H4 (cell line): ENCODE measurements around the gene PRKRA. TPM values are rescaled to one million over a fixed set of nuclear protein-coding genes. Genes with fewer than 3 reads are reported as not detected.
A peak's percentile ranks its signal among the peaks of the same experiment; 100 is the strongest.
"Not testable (repeated sequence)": the region's sequence is repeated elsewhere in the genome, so short reads cannot be mapped to it uniquely, and the experiment has no call there.

Source experiments
- DNase-seq: peaks from one replicate; pipeline ENCODE4 v3.0.0-alpha.2; 2015; ENCODE audit warnings: low spot score
- total RNA-seq: library from RNA; depleted of rRNA; stranded (reverse); fragments of >200 nt; shearing (Covaris generic); gene quantifications from 2 replicates; pipeline ENCODE4 v1.2.3, GENCODE V29; 2014

The PRKRA gene
- total RNA-seq, 1 experiment from 2014 or later: 53.5 TPM

- DNase-seq: peak; percentile 95
Observed at GRCh38 chr2:178414266-178415247, 36.4 kb downstream of the PRKRA start.

DNA sequence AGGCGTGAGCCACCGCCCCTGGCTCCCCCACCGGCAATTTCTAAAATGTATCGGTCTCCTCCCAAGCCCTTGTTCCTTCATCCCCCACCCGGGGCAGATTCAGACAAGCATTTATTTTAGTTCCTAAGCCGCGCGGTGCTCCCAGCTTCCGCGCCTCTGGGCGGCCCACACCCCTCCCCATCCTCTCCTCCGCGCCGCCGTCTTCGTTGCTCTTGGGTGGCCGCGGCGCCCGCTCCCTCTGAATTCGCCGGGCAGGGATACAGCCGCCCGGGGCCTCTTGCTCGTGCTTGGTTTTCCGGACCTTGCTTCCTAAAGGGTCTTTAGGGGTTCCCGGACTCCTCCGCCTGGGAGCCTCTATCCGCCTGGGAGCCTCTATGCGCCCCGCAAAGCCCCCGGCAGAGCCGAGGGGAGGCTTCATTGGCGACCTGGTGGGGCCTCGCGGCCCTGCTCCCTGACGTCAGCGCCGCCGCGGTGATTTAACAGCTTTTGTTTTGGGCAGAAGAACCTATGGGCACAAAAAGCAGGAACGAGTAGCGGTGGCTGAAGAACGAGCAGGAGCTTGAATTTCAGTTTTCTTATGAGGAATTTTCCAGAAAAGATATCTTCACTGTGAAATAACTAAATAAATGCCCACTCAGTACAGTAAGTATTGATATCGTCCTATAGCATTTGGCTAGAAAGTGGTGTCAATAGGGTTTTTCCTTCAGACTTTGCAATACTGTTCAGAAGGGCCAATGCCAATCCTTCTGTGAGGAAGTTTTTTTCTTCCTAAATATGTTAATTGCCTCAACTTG, 37.3 kb downstream of the PRKRA start:
- peak; percentile 73 for DNase-seq

- DNase-seq: not testable (repeated sequence)
Observed at GRCh38 chr2:178412453-178412852, 38.5 kb downstream of the PRKRA start.

GRCh38 chr2:178412047-178412446, 38.9 kb downstream of the PRKRA start:
- DNase-seq: no peak

- no peak for DNase-seq
Observed at GRCh38 chr2:178409261-178409660, 41.7 kb downstream of the PRKRA start.

- peak; percentile 80 for DNase-seq
Observed at GRCh38 chr2:178404368-178404767, 46.6 kb downstream of the PRKRA start.

DNA sequence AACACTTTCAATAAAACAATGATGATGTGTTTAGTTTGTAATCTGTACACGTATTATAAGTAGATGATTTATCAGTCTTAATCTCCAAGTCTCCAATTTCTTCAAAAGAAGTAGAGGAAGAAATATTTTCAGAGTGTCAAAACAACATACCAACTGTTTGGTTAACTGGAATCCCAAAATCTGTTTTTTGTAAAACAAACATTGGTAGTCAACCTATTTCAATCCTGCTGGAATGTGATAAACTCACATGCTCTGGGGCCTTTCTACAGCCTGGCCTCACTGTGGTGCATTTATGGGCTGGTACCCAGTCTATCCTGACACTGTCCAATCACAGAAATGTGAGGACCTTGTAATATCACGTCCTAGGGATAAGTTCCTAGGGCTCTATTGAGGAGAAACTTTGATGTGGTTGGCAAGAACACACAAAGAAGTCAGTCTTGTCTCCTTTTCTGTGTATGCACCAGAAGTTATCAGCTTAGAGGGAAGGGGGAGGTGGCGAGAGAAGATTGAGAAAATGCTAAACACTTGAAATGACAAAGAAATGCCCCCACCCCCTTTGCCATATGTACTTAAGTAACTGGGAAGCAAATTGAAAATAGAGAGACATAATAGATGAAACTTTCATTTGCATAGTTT, 47.2 kb downstream of the PRKRA start:
- DNase-seq: no peak

- no peak for DNase-seq
Observed at GRCh38 chr2:178401994-178402437, 49.0 kb downstream of the PRKRA start.

GRCh38 chr2:178397002-178397605, 53.9 kb downstream of the PRKRA start:
- peak; percentile 26 for DNase-seq

- no peak for DNase-seq
Observed at GRCh38 chr2:178395941-178396570, 54.9 kb downstream of the PRKRA start.

- no peak for DNase-seq
Observed at GRCh38 chr2:178395295-178395694, 55.7 kb downstream of the PRKRA start.

DNA sequence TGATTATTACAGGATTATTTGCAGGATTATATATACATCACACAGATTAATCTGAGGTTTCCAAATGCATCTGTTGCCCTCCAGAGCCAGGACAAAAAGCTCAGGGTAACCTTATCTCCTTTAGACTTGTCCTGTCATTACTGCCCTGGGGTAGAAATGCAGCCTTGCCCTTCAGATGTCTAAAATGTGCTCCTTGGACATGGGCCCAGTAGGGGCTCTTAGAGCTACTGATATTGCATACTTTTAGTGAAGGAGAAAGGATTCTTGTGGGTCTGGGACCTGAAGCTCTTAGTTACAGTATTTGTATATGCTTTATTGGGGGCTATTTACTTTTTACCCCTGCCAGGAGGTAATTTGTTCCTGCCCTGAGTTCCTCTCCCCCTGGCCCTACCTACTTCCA, 56.1 kb downstream of the PRKRA start:
- no peak for DNase-seq

DNA sequence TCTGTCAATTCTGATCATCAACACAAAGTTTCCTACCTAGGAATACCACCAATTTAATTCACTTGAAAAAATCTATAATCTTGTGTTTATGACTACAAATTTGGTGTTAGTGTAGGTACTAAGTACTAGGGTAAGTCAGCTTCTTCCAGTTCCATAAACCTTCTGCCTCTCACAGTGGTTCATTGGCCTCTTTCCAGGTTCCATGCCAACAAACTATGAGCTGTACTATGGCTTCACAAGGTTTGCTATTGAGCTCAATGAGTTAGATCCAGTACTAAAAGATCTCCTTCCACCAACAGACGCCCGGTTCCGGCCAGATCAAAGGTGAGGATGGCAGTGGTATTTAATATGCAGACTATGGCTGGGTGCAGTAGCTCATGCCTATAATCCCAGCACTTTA, 58.8 kb downstream of the PRKRA start:
- DNase-seq: no peak

DNA sequence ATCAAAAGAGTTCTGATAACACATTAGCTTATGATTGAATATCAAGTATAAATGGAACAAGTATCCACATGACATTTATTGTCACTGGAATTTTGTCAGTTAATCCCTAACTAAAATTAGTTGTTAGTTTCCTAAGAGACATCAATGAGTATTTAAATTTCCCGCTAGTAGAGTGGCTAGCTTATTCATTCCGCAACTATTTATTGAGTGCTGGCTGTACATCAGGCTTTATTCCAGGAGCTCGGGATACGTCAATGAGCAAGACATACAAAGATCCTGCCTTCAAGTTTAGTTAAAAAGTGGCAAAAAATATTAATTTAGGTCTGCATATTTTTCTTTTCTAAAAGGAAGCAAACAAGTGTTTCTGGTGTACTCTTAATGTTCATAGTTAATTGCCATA, 59.3 kb downstream of the PRKRA start:
- DNase-seq: no peak

GRCh38 chr2:178388287-178388686, 62.7 kb downstream of the PRKRA start:
- DNase-seq: no peak

GRCh38 chr2:178386986-178387597, 63.9 kb downstream of the PRKRA start:
- DNase-seq: no peak

- no peak for DNase-seq
Observed at GRCh38 chr2:178385595-178386148, 65.3 kb downstream of the PRKRA start.

GRCh38 chr2:178383718-178384117, 67.3 kb downstream of the PRKRA start:
- DNase-seq: no peak
